HepG2 (cell line): ENCODE results near the gene ARF6.

Source experiments
- ATF3 ChIP-seq: sonication (generic); formaldehyde crosslinking; IDR thresholded peaks from 2 replicates; pipeline ENCODE4 v1.4.0; 2020; ENCODE audit warnings: missing genetic modification reagents
- CBX5 ChIP-seq: sonication (generic); formaldehyde crosslinking; IDR thresholded peaks from 2 replicates; pipeline ENCODE4 v1.4.0; 2020; ENCODE audit warnings: missing genetic modification reagents, borderline replicate concordance
- CTCF ChIP-seq: sonication (generic); formaldehyde crosslinking; IDR thresholded peaks from 2 replicates; pipeline ENCODE4 v1.5.0; 2020; ENCODE audit warnings: mild to moderate bottlenecking, missing genetic modification reagents, moderate library complexity
- E2F1 ChIP-seq: sonication (generic); formaldehyde crosslinking; IDR thresholded peaks from 2 replicates; pipeline ENCODE4 v1.5.0; 2020; ENCODE audit warnings: missing genetic modification reagents
- EZH2 ChIP-seq: conservative IDR thresholded peaks from 2 replicates; pipeline ENCODE4 v1.6.1; 2012; ENCODE audit warnings: mild to moderate bottlenecking, low read depth, low read length, moderate library complexity
- FLYWCH1 ChIP-seq: sonication (generic); formaldehyde crosslinking; IDR thresholded peaks from 2 replicates; pipeline ENCODE4 v1.8.1; 2023; ENCODE audit warnings: mild to moderate bottlenecking, missing genetic modification reagents
- KLF6 ChIP-seq: IDR thresholded peaks from 2 replicates; pipeline ENCODE4 v1.8.0; 2016; ENCODE audit warnings: missing biosample characterization, missing genetic modification reagents
- NFE2L1 ChIP-seq: sonication (generic); formaldehyde crosslinking; IDR thresholded peaks from 2 replicates; pipeline ENCODE4 v1.4.0; 2020; ENCODE audit warnings: missing genetic modification reagents, mild to moderate bottlenecking, borderline replicate concordance
- RAD21 ChIP-seq: fragments of 450-650 bp; formaldehyde crosslinking; IDR thresholded peaks from 2 replicates; pipeline ENCODE4 v1.5.0; 2020; ENCODE audit warnings: mild to moderate bottlenecking
- RNF219 ChIP-seq: sonication (generic); formaldehyde crosslinking; IDR thresholded peaks from 2 replicates; pipeline ENCODE4 v1.5.0; 2020; ENCODE audit warnings: mild to moderate bottlenecking, missing genetic modification reagents
- ZNF234 ChIP-seq: sonication (generic); formaldehyde crosslinking; conservative IDR thresholded peaks from 2 replicates; pipeline ENCODE4 v1.5.1; 2020; ENCODE audit warnings: mild to moderate bottlenecking, missing genetic modification reagents
- ZNF501 ChIP-seq: sonication (generic); formaldehyde crosslinking; IDR thresholded peaks from 2 replicates; pipeline ENCODE4 v1.5.1; 2020; ENCODE audit warnings: mild to moderate bottlenecking, moderate library complexity, missing genetic modification reagents

GRCh38 chr14:49908433-49908782, 15.5 kb downstream of the ARF6 start:
- TF ChIP-seq CBX5 (CRISPR knock-in tag) = no peak
- no peak for TF ChIP-seq FLYWCH1
- TF ChIP-seq KLF6 (CRISPR knock-in tag) = no peak
- no peak for TF ChIP-seq NFE2L1
- TF ChIP-seq EZH2 = no peak
- no peak for TF ChIP-seq RNF219 (CRISPR knock-in tag)
- no peak for TF ChIP-seq RAD21
- no peak for TF ChIP-seq E2F1 (CRISPR knock-in tag)
- no peak for TF ChIP-seq ZNF234 (CRISPR knock-in tag)
- no peak for TF ChIP-seq ZNF501 (CRISPR knock-in tag)
- no peak for TF ChIP-seq ATF3
- TF ChIP-seq CTCF (CRISPR knock-in tag) = no peak
